GM12873 (cell line): ENCODE results near the gene CTNNA3.

Experiments used
- CTCF ChIP-seq: IDR thresholded peaks from 2 replicates; pipeline ENCODE4 v1.5.1; 2012; ENCODE audit warnings: low read depth, mild to moderate bottlenecking, moderate library complexity, low read length, control low read depth; ENCODE audit not compliant: insufficient read depth; ENCODE audit errors: missing control alignments

The CTNNA3 gene

GRCh38 chr10:66982792-66983474, 713.1 kb downstream of the CTNNA3 start:
- no peak for TF ChIP-seq CTCF

GRCh38 chr10:66982053-66982420, 714.0 kb downstream of the CTNNA3 start:
- TF ChIP-seq CTCF: no peak

- no peak for TF ChIP-seq CTCF
Observed at GRCh38 chr10:66981361-66982052, 714.5 kb downstream of the CTNNA3 start.

- TF ChIP-seq CTCF: no peak
Observed at GRCh38 chr10:66980246-66980815, 715.7 kb downstream of the CTNNA3 start.

- no peak for TF ChIP-seq CTCF
Observed at GRCh38 chr10:66964946-66965345, 731.0 kb downstream of the CTNNA3 start.

- no peak for TF ChIP-seq CTCF
Observed at GRCh38 chr10:66958466-66958865, 737.5 kb downstream of the CTNNA3 start.

GRCh38 chr10:66951896-66952295, 744.1 kb downstream of the CTNNA3 start:
- no peak for TF ChIP-seq CTCF
